ENCODE measurements around the gene SPEG.
A peak's percentile ranks its signal among the peaks of the same experiment; 100 is the strongest.

SPEG gene

GRCh38 chr2:219493086-219493485, 58.4 kb downstream of the SPEG start:
- TF ChIP-seq RARB (CRISPR knock-in tag; IDR thresholded peaks at IDR 0.05) = no peak
- no peak for TF ChIP-seq PPARA (CRISPR knock-in tag; IDR thresholded peaks at IDR 0.05; ENCODE audit: borderline replicate concordance)
- TF ChIP-seq ARNTL (CRISPR knock-in tag; IDR thresholded peaks at IDR 0.05; ENCODE audit: borderline replicate concordance, low read depth) = no peak
- no peak for TF ChIP-seq BACH2 (CRISPR knock-in tag; IDR thresholded peaks at IDR 0.05; ENCODE audit: borderline replicate concordance)
- TF ChIP-seq ZNF8 (CRISPR knock-in tag; IDR thresholded peaks at IDR 0.05) = no peak
- TF ChIP-seq ISL1 (CRISPR knock-in tag; IDR thresholded peaks at IDR 0.05) = no peak
- TF ChIP-seq GLIS3 (CRISPR knock-in tag; IDR thresholded peaks at IDR 0.05) = no peak
- TF ChIP-seq CSDC2 (CRISPR knock-in tag; IDR thresholded peaks at IDR 0.05) = no peak
- no peak for TF ChIP-seq CREB5 (CRISPR knock-in tag; IDR thresholded peaks at IDR 0.05; ENCODE audit: low read depth)
- no peak for TF ChIP-seq SNAI2 (CRISPR knock-in tag; IDR thresholded peaks at IDR 0.05)
- no peak for TF ChIP-seq OSR1 (CRISPR knock-in tag; IDR thresholded peaks at IDR 0.05)
- no peak for TF ChIP-seq ESRRG (CRISPR knock-in tag; IDR thresholded peaks at IDR 0.05)
- TF ChIP-seq ZFP30 (CRISPR knock-in tag; IDR thresholded peaks at IDR 0.05) = no peak
- TF ChIP-seq TCF4 (CRISPR knock-in tag; IDR thresholded peaks at IDR 0.05; ENCODE audit: borderline replicate concordance) = no peak
- TF ChIP-seq PATZ1 (CRISPR knock-in tag; IDR thresholded peaks at IDR 0.05; ENCODE audit: borderline replicate concordance) = no peak
- no peak for TF ChIP-seq ZFP3 (CRISPR knock-in tag; IDR thresholded peaks at IDR 0.05)
- no peak for ATAC-seq

- TF ChIP-seq POU6F1 (CRISPR knock-in tag; IDR thresholded peaks at IDR 0.05; ENCODE audit: borderline replicate concordance, low read depth) = no peak
- no peak for TF ChIP-seq BACH2 (CRISPR knock-in tag; IDR thresholded peaks at IDR 0.05; ENCODE audit: borderline replicate concordance)
- TF ChIP-seq TOX (CRISPR knock-in tag; IDR thresholded peaks at IDR 0.05; ENCODE audit: borderline replicate concordance) = no peak
- no peak for TF ChIP-seq PPARA (CRISPR knock-in tag; IDR thresholded peaks at IDR 0.05; ENCODE audit: borderline replicate concordance)
- no peak for TF ChIP-seq ZNF565 (CRISPR knock-in tag; conservative IDR thresholded peaks at IDR 0.05; ENCODE audit: low read depth)
- no peak for TF ChIP-seq ZNF70 (CRISPR knock-in tag; IDR thresholded peaks at IDR 0.05)
- no peak for TF ChIP-seq OSR1 (CRISPR knock-in tag; IDR thresholded peaks at IDR 0.05)
- no peak for TF ChIP-seq PATZ1 (CRISPR knock-in tag; IDR thresholded peaks at IDR 0.05; ENCODE audit: borderline replicate concordance)
- no peak for TF ChIP-seq ZFP30 (CRISPR knock-in tag; IDR thresholded peaks at IDR 0.05)
- TF ChIP-seq CREB5 (CRISPR knock-in tag; IDR thresholded peaks at IDR 0.05; ENCODE audit: low read depth) = no peak
- TF ChIP-seq ISL1 (CRISPR knock-in tag; IDR thresholded peaks at IDR 0.05) = no peak
- ATAC-seq = no peak
Observed at GRCh38 chr2:219494952-219495530, 60.4 kb downstream of the SPEG start.

GRCh38 chr2:219495531-219496122, 61.0 kb downstream of the SPEG start:
- ATAC-seq = peak; percentile 2; the same call in 2 of the 3 replicates
- TF ChIP-seq PATZ1 (CRISPR knock-in tag; IDR thresholded peaks at IDR 0.05; ENCODE audit: borderline replicate concordance) = no peak
- TF ChIP-seq ZFP30 (CRISPR knock-in tag; IDR thresholded peaks at IDR 0.05) = no peak
- TF ChIP-seq OSR1 (CRISPR knock-in tag; IDR thresholded peaks at IDR 0.05) = no peak
- no peak for TF ChIP-seq CSRNP3 (CRISPR knock-in tag; IDR thresholded peaks at IDR 0.05)
- TF ChIP-seq ARNTL (CRISPR knock-in tag; IDR thresholded peaks at IDR 0.05; ENCODE audit: borderline replicate concordance, low read depth) = no peak
- no peak for TF ChIP-seq TOX (CRISPR knock-in tag; IDR thresholded peaks at IDR 0.05; ENCODE audit: borderline replicate concordance)
- TF ChIP-seq POU6F1 (CRISPR knock-in tag; IDR thresholded peaks at IDR 0.05; ENCODE audit: borderline replicate concordance, low read depth) = no peak
- TF ChIP-seq CREB5 (CRISPR knock-in tag; IDR thresholded peaks at IDR 0.05; ENCODE audit: low read depth) = no peak

All from SK-N-SH treated with all-trans-retinoic acid at 6 μM for 48 hours (cell line).